Measurements from ENCODE around the gene TUBD1.

- no peak for TF ChIP-seq CTCF (IDR thresholded peaks at IDR 0.05)
- TF ChIP-seq TCF7L2 (IDR thresholded peaks at IDR 0.05; ENCODE audit: low read depth, low read length) = no peak
- no peak for TF ChIP-seq SIN3A (IDR thresholded peaks at IDR 0.05; ENCODE audit: borderline replicate concordance, insufficient read depth, low read depth, low read length)
- 0 out of 4 replicates have a peak, but pooled peaks of 1 of the 2 experiments have one; percentile 18 for TF ChIP-seq REST (IDR thresholded peaks at IDR 0.05; ENCODE audit: insufficient read depth in 1 of 2, low read depth in 2 of 2, low read length in 1 of 2)
- TF ChIP-seq POLR2AphosphoS5 (IDR thresholded peaks at IDR 0.05; ENCODE audit: low read depth, low read length) = peak; percentile 26
Observed at GRCh38 chr17:59839651-59840328, 53.0 kb downstream of the TUBD1 start.

Measured in Panc1 (cell line).